Fibroblast of lung (primary cell): ENCODE results near the gene MINDY4B.

ENCODE experiments used
- EZH2 ChIP-seq: IDR thresholded peaks from 2 replicates; pipeline ENCODE4 v1.5.1; 2012; ENCODE audit warnings: low read length, control low read depth, mild to moderate bottlenecking; ENCODE audit errors: missing control alignments
- TF ChIP-seq, protein P1 (sequence below), 2 donors: IDR thresholded peaks in 1 of 2; conservative IDR thresholded peaks in 1 of 2; 1 replicate in 1 of 2; 2 replicates in 1 of 2; pipeline ENCODE4 v1.5.1; 2011 to 2012; ENCODE audit warnings: low read length in 2 of 2, control low read depth in 1 of 2, inconsistent platforms in 1 of 2, low read depth in 1 of 2, mild to moderate bottlenecking in 1 of 2

DNA sequence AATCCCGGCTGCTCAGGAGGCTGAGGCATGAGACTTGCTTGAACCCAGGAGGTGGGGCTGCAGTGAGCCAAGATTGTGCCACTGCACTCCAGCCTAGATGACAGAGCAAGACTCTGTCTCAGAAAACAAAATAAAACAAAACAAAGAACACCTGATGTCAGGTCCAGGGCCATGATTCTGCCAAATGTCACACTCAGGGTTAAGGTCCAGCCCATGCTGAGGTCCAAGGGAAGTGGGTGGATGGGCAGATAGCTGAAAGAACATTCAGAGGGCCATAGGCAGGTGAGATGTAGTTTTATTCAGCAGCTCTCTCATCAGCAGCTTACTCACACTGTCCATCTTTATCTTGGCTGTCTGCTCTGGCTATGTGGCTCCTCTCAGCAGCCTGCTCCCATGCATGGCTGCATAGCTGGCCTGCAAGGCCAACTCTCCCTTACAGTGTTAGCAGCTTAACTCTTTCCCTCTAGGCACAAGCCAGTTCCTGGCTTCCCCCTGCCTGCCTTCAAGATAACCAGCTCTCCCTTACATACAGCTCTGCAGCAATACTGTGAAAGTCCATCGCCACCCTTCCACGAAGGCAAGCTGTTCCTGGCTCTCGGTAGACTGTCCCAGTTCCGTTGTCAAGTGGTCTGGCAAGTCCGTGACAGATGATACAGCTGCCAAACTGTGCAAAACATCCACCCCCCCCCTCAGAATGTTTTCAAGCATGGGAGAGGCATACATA is 79.9 kb downstream of the MINDY4B start:
- TF ChIP-seq, protein P1, sequence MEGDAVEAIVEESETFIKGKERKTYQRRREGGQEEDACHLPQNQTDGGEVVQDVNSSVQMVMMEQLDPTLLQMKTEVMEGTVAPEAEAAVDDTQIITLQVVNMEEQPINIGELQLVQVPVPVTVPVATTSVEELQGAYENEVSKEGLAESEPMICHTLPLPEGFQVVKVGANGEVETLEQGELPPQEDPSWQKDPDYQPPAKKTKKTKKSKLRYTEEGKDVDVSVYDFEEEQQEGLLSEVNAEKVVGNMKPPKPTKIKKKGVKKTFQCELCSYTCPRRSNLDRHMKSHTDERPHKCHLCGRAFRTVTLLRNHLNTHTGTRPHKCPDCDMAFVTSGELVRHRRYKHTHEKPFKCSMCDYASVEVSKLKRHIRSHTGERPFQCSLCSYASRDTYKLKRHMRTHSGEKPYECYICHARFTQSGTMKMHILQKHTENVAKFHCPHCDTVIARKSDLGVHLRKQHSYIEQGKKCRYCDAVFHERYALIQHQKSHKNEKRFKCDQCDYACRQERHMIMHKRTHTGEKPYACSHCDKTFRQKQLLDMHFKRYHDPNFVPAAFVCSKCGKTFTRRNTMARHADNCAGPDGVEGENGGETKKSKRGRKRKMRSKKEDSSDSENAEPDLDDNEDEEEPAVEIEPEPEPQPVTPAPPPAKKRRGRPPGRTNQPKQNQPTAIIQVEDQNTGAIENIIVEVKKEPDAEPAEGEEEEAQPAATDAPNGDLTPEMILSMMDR (conservative IDR thresholded peaks at IDR 0.05 in 1 of 2, IDR thresholded peaks at IDR 0.05 in 1 of 2; ENCODE audit: low read depth in 1 of 2, low read length in 2 of 2), result no peak
- TF ChIP-seq EZH2, result no peak
